ENCODE data around the gene SMIM3. TPM values are rescaled to one million over a fixed set of nuclear protein-coding genes. Genes with fewer than 3 reads are reported as not detected.
"Not testable (repeated sequence)": the region's sequence is repeated elsewhere in the genome, so short reads cannot be mapped to it uniquely, and the experiment has no call there.

SMIM3 gene
- total and polyA plus RNA-seq, 12 donors, result 7.1 to 41.5 (median 14.0) TPM

DNA sequence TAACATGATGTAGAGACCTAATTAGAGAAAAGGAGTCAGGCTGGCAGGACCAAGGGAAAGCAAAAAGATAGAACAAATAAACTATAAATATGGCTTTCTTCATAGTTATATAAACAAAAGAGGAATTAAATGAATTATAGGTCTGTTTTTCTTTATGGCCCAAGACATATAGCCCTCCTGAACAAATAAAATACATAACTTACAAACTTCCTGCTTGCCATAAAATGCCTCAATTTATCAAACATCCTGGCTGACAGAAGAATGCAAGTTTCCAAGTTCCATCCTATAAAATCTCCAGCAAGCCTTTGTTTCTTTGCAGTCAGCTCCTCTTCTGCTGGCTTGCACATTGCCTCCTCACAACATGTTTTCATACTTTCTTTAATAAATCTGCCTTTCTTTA lies 36.5 kb downstream of the SMIM3 start:
- Histone ChIP-seq H3K27me3 (no peaks in the 10 kb centered on the region), H3K4me1 (no peaks in the 10 kb centered on the region), H3K9me3 (peaks cover 0 to 28% (median 0%) of the 10 kb centered on the region in 11 donors), H3K27ac (no peak overlapping the region), H3K4me3 (no peak overlapping the region), H3K36me3 (no peaks in the 10 kb centered on the region)
- intact Hi-C loops (cut with DNase I), result no loop called here
- DNase-seq (no peak), ATAC-seq (no peak)
- TF ChIP-seq CTCF (IDR thresholded peaks at IDR 0.05), result no peak

- Histone ChIP-seq H3K4me1 (no peaks in the 10 kb centered on the region), H3K27me3 (no peaks in the 10 kb centered on the region), H3K36me3 (no peaks in the 10 kb centered on the region), H3K9me3 (peaks cover 0 to 28% (median 0%) of the 10 kb centered on the region in 11 donors), H3K27ac (no peak overlapping the region), H3K4me3 (no peak overlapping the region)
- DNase-seq (no peak), ATAC-seq (no peak)
- intact Hi-C loops (cut with DNase I), result no loop called here
- TF ChIP-seq CTCF (IDR thresholded peaks at IDR 0.05), result no peak
- 84 to 85% methylated on average over 2 of the region's 2 CpGs for WGBS, 2 donors
Measured at GRCh38 chr5:150816946-150817345, 38.4 kb downstream of the SMIM3 start.

DNA sequence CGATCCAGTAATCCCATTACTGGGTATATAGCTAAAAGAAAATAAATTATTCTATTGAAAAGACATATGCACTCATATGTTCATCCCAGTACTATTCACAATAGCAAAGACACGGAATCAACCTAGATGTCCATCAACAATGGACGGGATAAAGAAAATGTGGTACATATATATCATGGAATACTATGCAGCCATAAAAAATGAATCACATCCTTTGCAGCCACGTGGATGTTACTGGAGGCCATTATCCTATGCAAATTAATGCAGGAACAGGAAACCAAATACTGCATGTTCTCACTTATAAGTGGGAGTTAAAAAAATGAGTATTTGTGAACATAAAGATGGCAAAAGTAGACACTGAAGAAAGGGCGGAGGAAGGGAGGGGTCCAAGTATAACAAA lies 51.2 kb downstream of the SMIM3 start:
- TF ChIP-seq CTCF (IDR thresholded peaks at IDR 0.05), result no peak
- intact Hi-C loops (cut with DNase I), result no loop called here
- Histone ChIP-seq H3K27ac (no peak overlapping the region), H3K4me1 (no peaks in the 10 kb centered on the region), H3K9me3 (peaks cover 0 to 42% (median 8%) of the 10 kb centered on the region in 11 donors), H3K27me3 (no peaks in the 10 kb centered on the region), H3K4me3 (no peak overlapping the region), H3K36me3 (no peaks in the 10 kb centered on the region)
- DNase-seq, result no peak
- 67 to 74% methylated on average over 5 of the region's 5 CpGs for WGBS, 2 donors
- ATAC-seq, result no peak

- ATAC-seq; H3K4me3 ChIP-seq; H3K27me3 ChIP-seq; H3K36me3 ChIP-seq; H3K4me1 ChIP-seq; H3K27ac ChIP-seq; intact Hi-C loops (cut with DNase I); DNase-seq: not testable (repeated sequence)
- H3K9me3 ChIP-seq, result peaks cover 0 to 42% (median 8%) of the 10 kb centered on the region in 11 donors
- 81 to 82% methylated on average over 3 of the region's 3 CpGs for WGBS, 2 donors
Measured at GRCh38 chr5:150831821-150832220, 53.3 kb downstream of the SMIM3 start.

GRCh38 chr5:150836064-150836463 lies 57.5 kb downstream of the SMIM3 start:
- Histone ChIP-seq H3K9me3 (peaks cover 0 to 25% (median 6%) of the 10 kb centered on the region in 11 donors), H3K27me3 (peaks cover 0 to 10% (median 0%) of the 10 kb centered on the region in 7 donors), H3K4me1 (no peaks in the 10 kb centered on the region), H3K36me3 (no peaks in the 10 kb centered on the region), H3K4me3 (no peak overlapping the region), H3K27ac (no peak overlapping the region)
- WGBS, 2 donors, result 90 to 95% methylated on average over 5 of the region's 5 CpGs
- DNase-seq, result no peak
- no peak for ATAC-seq
- TF ChIP-seq CTCF (IDR thresholded peaks at IDR 0.05), result no peak
- intact Hi-C loops (cut with DNase I), result no loop called here

All from heart right ventricle (tissue), 16 donors.